ENCODE results near the gene KRTAP10-1.
"Not testable (repeated sequence)": the region's sequence is repeated elsewhere in the genome, so short reads cannot be mapped to it uniquely, and the experiment has no call there.

Gene KRTAP10-1

DNA sequence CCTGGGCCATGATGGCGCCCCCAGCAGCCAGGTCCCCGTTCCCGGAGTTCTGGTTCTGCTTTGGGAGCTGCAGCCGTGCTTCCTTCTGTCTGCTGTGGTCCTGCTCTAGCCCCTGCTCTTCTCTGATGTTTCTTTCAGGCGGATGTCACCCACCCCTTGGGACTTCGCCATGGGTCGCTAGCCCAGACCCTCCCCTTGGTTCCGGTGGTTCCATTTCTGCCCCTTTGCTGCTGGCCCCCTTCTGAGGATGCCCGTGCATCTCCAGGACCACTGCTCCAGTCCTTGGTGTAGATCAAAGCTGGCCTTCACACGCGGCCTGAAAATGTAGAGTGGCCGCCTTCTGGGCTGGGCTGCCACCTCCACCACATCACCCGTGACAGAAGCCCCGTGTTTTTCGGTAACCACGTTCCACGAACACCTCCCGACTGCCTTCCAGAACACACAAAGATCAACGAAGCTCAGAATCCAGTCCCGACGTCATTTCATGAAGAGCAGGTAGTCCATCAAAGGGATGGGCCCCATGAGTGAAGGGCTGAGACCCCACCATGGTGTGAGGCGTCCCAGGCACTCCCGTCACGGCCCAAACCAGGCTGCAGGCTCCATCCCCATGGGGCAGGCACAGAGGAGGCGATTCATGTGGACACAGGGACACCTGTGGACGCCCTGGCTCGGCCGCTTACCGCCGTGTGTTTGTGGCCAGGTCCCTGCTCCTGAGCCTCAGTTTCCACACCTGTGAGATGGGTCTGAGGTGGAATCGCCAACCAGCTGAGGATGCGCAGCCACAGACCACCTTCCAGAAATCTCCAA lies 24.4 kb downstream of the KRTAP10-1 start:
- DNase-seq, result no peak

DNA sequence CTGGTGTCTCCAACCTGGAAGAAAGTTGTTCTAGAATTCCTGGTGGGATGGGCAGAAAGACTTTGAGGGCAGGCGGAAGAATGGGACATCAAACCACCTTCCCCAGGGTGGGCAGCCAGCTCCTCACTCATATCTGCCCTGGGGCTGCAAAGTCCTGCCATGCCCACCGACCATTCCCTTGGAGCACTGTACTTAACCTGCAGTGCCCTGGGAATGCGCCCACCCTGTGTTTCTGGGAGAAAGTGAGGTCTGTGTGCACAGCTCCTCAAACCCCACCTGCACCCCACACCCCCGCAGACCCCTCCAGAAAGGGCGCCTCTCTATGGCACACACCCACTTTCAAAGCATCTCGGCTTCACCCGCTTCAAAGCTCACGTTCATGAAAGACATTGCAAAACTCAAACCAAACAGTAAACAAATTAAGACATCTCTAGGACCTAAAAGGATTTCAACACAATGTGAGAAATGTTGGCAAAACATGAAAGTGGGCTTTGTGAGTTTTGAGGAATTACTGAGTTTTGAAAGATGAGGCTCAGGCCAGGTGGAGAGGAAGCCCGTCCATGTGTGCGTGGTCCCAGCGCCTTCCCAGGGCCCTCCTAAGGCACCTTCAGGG lies 25.1 kb downstream of the KRTAP10-1 start:
- DNase-seq, result no peak

DNA sequence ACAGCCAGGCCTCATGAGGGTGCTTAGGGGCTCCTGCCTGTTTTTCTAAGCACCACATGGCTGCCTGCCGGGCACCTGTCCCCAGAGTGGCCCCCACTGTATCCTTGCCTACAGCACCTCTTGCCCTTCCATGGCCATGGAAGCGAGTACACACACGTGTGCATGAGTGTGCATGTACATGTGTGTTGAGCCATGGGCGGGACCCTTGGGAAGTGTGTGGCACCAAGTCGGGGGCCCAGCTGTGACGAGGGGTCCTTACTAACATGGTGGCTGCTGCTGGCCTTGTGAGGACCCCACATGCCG lies 25.8 kb downstream of the KRTAP10-1 start:
- DNase-seq, result no peak

DNA sequence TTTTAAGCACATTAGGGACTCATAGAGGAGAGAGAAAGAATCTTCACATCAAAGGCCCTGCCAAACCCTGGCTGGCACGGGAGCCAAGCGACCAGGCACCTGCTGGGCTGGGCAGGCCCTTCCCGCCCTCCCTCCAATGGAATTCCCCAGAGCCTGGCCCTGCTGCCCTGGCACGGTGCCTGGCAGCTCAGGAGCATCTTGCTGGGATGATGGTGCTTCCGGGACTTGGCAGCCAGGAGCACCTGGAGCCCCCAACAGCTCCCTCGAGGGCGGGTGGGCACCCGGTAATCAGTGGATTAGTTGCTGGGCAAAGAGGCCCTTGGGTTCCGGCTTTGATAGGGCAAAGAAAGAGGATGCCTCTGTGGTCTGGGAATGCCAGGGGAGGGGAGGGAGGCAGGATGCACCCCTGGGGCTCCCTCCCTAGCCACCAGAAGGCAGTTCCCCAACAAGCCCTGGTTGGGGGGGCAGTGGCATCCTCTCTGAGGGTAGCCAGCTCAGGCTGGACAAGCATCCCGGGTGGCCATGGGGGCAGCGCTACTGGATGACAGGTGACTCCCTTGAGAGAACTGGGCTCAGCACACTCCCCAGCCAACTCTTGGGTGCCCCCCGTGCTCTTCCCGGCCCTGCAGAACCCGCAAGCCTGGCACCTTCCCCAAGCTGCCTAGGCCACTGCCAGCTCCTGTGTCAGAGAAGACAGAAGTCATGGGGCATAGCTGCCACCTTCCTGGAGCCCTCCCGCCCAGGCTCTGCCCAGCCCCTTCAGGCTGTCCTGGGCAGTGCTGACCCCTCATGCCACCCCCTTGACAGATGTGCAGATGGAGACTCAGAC lies 26.4 kb downstream of the KRTAP10-1 start:
- DNase-seq, result no peak

GRCh38 chr21:44512496-44513388 lies 27.3 kb downstream of the KRTAP10-1 start:
- no peak for DNase-seq

- no peak for DNase-seq
Measured at GRCh38 chr21:44511938-44512275, 28.1 kb downstream of the KRTAP10-1 start.

DNA sequence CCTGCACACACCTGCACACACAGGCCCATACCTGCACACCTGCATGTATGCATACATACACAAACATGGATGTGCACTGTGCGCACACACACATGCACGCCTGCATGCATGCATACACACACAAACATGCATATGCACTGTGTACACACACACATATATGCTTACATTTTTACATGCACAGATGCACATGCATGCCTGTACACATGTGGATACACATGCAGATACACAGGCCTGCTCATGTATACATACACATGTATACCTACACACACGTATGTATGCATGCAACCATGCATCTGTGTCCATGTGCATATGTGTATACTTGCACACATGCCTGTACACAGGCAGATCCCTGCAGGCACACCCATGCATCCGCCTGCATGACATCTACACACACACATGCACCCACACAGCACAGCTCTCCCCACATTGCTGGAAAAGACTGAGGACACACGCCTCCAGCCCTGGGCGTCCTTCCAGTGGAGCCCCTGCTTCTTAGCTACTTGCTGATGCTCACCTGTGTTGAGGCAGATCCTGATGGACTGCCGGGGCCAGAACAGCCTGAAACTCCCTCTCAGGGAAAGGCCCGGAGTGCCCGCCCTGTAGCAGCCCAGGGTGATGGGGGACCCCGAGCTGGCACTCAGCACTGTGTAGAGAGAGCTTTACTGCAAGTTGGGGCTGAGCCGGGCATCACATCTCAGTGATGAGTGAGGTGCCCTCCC lies 28.6 kb downstream of the KRTAP10-1 start:
- DNase-seq, result no peak

DNA sequence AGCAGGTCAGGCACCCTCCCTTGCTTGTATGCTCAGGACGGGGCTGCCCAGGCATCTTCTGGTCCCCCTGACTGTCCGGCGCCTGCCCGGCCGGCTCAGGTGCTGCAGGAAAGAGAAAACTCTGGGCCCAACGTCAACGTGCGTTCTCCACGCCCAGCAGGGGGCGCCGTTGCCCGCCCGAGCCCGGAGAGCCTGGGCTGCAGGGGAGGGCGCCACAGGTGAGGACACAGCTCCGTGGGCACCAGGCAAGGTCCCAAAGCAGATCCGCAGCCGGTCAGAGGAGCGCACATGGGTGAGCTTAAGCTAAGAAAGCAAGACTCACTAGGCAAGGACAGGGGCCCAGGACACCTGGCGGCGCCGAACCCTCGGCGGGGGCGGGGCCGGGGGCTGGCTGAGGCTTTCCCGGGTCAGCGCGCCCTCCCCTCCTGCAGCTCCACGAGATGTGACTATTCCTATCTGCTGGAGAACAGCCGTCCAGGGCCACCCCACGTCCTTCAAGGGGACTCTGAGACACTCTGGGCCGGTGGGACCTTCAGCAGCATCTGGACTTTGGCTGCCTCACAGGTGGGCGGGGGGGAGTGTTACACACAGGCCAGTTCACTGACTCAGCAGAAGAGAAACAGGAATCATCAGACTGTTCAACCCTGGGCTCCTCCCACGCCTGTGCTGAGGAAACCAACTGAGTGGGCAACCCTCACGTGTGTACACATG lies 29.3 kb downstream of the KRTAP10-1 start:
- DNase-seq, result peak; percentile 17

DNA sequence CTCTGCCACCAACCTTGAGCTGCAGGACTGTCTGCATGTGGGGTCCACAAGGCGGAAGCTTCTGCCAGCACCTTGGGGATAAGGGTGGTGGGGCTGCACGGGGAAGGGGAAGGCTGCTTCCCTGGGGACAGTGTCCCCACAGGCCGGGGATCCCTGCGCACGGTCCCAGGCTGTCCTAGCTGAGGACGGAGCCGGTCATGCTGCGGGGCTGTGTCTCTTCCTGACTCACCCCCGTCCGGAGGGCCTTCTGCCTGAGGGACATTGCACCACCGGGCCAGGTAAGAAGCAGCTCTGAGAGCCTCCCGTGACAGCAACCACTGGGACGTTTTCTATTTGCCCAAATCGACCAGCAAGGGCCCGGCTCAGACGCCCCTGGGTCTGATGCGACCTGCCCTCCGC lies 29.9 kb downstream of the KRTAP10-1 start:
- DNase-seq, result no peak

GRCh38 chr21:44509539-44509938 lies 30.5 kb downstream of the KRTAP10-1 start:
- DNase-seq, result no peak

DNA sequence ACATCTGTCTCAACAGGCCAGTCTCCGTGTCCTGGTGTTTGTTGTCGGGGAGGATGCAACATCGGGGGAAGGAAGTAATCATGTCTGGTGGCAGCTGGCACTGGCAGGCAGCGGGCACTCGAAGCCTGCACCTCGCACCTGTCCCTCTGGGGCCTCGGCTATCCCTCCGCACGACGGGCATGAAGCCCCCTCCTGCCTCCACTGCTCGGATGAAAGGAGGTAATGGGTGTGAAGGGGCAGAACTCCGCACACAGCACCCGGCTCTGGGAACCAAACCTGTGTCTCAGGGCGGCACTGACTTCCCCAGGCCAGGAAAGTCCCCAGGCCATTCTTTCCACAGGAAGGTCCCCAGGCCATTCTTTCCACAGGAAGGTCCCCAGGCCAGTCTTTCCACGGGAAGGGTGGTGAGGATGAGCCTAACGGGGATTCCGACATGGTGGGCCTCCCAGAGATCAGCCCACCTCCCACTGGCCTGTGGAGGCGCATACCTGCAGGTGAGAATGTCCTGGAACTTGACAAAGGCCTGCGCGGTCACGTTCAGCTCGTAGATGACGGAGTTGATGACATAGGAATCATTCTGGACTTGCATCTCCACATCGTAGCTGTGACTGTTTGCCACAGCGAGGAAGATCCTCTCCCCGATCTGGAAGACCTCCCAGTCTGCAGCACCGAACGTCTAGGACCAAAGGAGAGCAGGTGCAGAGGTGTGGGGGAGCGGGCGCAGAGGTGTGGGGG lies 31.1 kb downstream of the KRTAP10-1 start:
- no peak for DNase-seq

DNA sequence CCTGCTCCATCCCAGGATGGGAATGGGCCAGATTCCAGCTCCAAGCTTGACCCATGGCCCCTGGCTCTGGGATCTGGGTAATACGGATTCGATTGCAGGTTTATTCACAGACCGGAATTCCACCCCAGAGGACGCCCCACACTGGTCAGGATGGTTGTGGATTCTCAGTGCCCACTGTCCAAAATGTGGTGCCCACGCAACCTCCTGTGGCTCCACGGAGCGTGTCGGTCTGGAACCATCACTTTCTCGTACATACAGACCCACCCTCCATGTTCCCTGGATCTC lies 31.6 kb downstream of the KRTAP10-1 start:
- no peak for DNase-seq

- no peak for DNase-seq
Measured at GRCh38 chr21:44507673-44508425, 32.1 kb downstream of the KRTAP10-1 start.

- no peak for DNase-seq
Measured at GRCh38 chr21:44506279-44507255, 33.4 kb downstream of the KRTAP10-1 start.

DNA sequence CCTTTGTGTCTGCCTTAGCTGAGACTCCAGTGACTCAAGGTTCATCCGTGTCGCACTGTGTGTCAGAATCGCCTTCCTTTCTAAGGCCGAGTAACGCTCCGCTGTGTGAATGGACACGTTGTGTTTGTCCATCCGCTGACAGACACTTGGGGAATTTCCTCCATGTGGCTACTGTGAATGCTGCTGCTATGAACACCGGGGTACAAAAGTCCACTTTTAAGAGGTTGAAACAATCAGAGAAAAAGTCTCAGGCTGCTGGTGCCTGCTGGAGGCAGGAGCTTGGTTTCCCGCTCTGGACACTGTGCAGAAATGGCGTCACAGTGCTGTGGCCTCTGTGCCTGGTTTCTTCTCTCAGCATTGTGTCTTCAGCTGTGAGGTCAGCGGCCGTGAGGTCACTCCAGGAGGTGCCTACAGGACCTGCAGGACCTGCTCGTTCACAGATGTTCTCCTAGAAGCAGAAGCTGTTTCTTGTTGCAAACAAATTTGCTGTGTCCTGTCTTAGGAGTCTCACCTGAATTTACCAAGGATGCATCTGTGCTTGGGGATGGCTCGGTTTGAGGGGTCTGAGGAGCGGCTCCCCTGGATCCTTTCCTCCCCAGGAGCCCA lies 34.2 kb downstream of the KRTAP10-1 start:
- no peak for DNase-seq

GRCh38 chr21:44503901-44504399 lies 36.0 kb downstream of the KRTAP10-1 start:
- DNase-seq, result no peak

DNA sequence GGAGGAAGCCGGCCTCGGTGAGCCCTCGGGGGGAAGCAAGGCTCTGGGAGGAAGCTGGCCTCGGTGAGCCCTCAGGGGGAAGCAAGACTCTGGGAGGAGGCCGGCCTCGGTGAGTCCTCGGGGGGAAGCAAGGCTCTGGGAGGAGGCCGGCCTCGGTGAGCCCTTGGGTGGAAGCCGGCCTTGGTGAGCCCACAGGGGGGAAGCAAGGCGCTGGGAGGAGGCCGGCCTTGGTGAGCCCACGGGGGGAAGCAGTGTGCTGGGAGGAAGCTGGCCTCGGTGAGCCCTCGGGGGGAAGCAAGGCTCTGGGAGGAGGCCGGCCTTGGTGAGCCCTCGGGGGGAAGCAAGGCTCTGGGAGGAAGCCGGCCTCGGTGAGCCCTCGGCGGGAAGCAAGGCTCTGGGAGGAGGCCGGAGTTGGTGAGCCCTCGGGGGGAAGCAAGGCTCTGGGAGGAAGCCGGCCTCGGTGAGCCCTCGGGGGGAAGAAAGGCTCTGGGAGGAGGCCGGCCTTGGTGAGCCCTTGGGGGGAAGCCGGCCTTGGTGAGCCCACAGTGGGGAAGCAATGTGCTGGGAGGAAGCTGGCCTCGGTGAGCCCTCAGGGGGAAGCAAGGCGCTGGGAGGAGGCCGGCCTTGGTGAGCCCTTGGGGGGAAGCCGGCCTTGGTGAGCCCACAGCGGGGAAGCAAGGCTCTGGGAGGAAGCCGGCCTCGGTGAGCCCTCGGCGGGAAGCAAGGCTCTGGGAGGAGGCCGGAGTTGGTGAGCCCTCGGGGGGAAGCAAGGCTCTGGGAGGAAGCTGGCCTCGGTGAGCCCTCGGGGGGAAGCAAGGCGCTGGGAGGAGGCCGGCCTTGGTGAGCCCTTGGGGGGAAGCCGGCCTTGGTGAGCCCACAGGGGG lies 36.7 kb downstream of the KRTAP10-1 start:
- not testable (repeated sequence) for DNase-seq

All from fibroblast of skin of scalp (primary cell).